ENCODE measurements around the gene THOC7. TPM values are rescaled to one million over a fixed set of nuclear protein-coding genes. Genes with fewer than 3 reads are reported as not detected.

THOC7 gene
- total RNA-seq, 1 experiment from 2014 or later = 77.7 TPM

- H3K9me3 Mint-ChIP-seq (ENCODE audit: low read depth, unreplicated experiment) = no peaks in the 10 kb centered on the region
- DNase-seq = no peak
- CTCF ChIA-PET = no interaction called here
- no peaks in the 10 kb centered on the region for H3K36me3 Mint-ChIP-seq (ENCODE audit: insufficient read depth, unreplicated experiment)
- TF ChIP-seq CTCF (IDR thresholded peaks at IDR 0.05; ENCODE audit: unreplicated experiment) = no peak
- H3K4me1 Mint-ChIP-seq (ENCODE audit: low read depth, unreplicated experiment) = no peaks in the 10 kb centered on the region
- no peak overlapping the region for H3K27ac Mint-ChIP-seq (ENCODE audit: unreplicated experiment)
- BruUV-seq (replicated peaks) = no TSS peak
- no peaks in the 10 kb centered on the region for H3K27me3 Mint-ChIP-seq (ENCODE audit: unreplicated experiment)
- intact Hi-C loops (cut with micrococcal nuclease; ENCODE audit: unreplicated experiment) = no loop called here
- no peak overlapping the region for H3K4me3 Mint-ChIP-seq (ENCODE audit: low read depth, unreplicated experiment)
Measured at GRCh38 chr3:63803911-63804310, 59.7 kb downstream of the THOC7 start.

- Mint-ChIP-seq H3K27ac (ENCODE audit: unreplicated experiment) (no peak overlapping the region), H3K4me3 (ENCODE audit: low read depth, unreplicated experiment) (no peak overlapping the region), H3K4me1 (ENCODE audit: low read depth, unreplicated experiment) (no peaks in the 10 kb centered on the region), H3K9me3 (ENCODE audit: low read depth, unreplicated experiment) (no peaks in the 10 kb centered on the region), H3K27me3 (ENCODE audit: unreplicated experiment) (no peaks in the 10 kb centered on the region), H3K36me3 (ENCODE audit: insufficient read depth, unreplicated experiment) (no peaks in the 10 kb centered on the region)
- intact Hi-C loops (cut with micrococcal nuclease; ENCODE audit: unreplicated experiment) = no loop called here
- no TSS peak for BruUV-seq (replicated peaks)
- CTCF ChIA-PET = no interaction called here
- TF ChIP-seq CTCF (IDR thresholded peaks at IDR 0.05; ENCODE audit: unreplicated experiment) = no peak
- DNase-seq = no peak
Measured at GRCh38 chr3:63800097-63800496, 63.5 kb downstream of the THOC7 start.

GRCh38 chr3:63798949-63799348 is 64.7 kb downstream of the THOC7 start:
- BruUV-seq (replicated peaks) = no TSS peak
- H3K4me3 Mint-ChIP-seq (ENCODE audit: low read depth, unreplicated experiment) = no peak overlapping the region

GRCh38 chr3:63798544-63798943 is 65.1 kb downstream of the THOC7 start:
- Mint-ChIP-seq H3K36me3 (ENCODE audit: insufficient read depth, unreplicated experiment) (no peaks in the 10 kb centered on the region), H3K27me3 (ENCODE audit: unreplicated experiment) (no peaks in the 10 kb centered on the region), H3K27ac (ENCODE audit: unreplicated experiment) (no peak overlapping the region), H3K4me1 (ENCODE audit: low read depth, unreplicated experiment) (no peaks in the 10 kb centered on the region), H3K9me3 (ENCODE audit: low read depth, unreplicated experiment) (no peaks in the 10 kb centered on the region), H3K4me3 (ENCODE audit: low read depth, unreplicated experiment) (no peak overlapping the region)
- CTCF ChIA-PET = no interaction called here
- no peak for TF ChIP-seq CTCF (IDR thresholded peaks at IDR 0.05; ENCODE audit: unreplicated experiment)
- DNase-seq = no peak
- BruUV-seq (replicated peaks) = no TSS peak
- intact Hi-C loops (cut with micrococcal nuclease; ENCODE audit: unreplicated experiment) = no loop called here

More at GRCh38 chr3:63798949-63799348, 64.7 kb downstream of the THOC7 start:
- Mint-ChIP-seq H3K27ac (ENCODE audit: unreplicated experiment) (no peak overlapping the region), H3K4me1 (ENCODE audit: low read depth, unreplicated experiment) (no peaks in the 10 kb centered on the region), H3K9me3 (ENCODE audit: low read depth, unreplicated experiment) (no peaks in the 10 kb centered on the region), H3K27me3 (ENCODE audit: unreplicated experiment) (no peaks in the 10 kb centered on the region), H3K36me3 (ENCODE audit: insufficient read depth, unreplicated experiment) (no peaks in the 10 kb centered on the region)
- no peak for TF ChIP-seq CTCF (IDR thresholded peaks at IDR 0.05; ENCODE audit: unreplicated experiment)
- DNase-seq = no peak
- intact Hi-C loops (cut with micrococcal nuclease; ENCODE audit: unreplicated experiment) = no loop called here
- CTCF ChIA-PET = no interaction called here

- Mint-ChIP-seq H3K4me3 (ENCODE audit: low read depth, unreplicated experiment) (no peak overlapping the region), H3K27me3 (ENCODE audit: unreplicated experiment) (no peaks in the 10 kb centered on the region), H3K27ac (ENCODE audit: unreplicated experiment) (no peak overlapping the region), H3K4me1 (ENCODE audit: low read depth, unreplicated experiment) (no peaks in the 10 kb centered on the region), H3K9me3 (ENCODE audit: low read depth, unreplicated experiment) (no peaks in the 10 kb centered on the region), H3K36me3 (ENCODE audit: insufficient read depth, unreplicated experiment) (no peaks in the 10 kb centered on the region)
- DNase-seq = no peak
- no TSS peak for BruUV-seq (replicated peaks)
- TF ChIP-seq CTCF (IDR thresholded peaks at IDR 0.05; ENCODE audit: unreplicated experiment) = no peak
- CTCF ChIA-PET = no interaction called here
- intact Hi-C loops (cut with micrococcal nuclease; ENCODE audit: unreplicated experiment) = no loop called here
Measured at GRCh38 chr3:63795438-63795837, 68.2 kb downstream of the THOC7 start.

All from Calu3 (cell line).